Esophagus squamous epithelium (tissue), 4 donors: ENCODE results near the gene MEGF10.

Experiments
- POLR2A ChIP-seq, 4 donors: fragments of 450-650 bp; IDR thresholded peaks; one replicate each; pipeline ENCODE4 v1.6.1; 2017; ENCODE audit warnings: antibody characterized with exemption in 4 of 4, mild to moderate bottlenecking in 4 of 4, moderate library complexity in 3 of 4
- TF ChIP-seq, protein P1 (sequence below), 6 experiments: fragments of 450-650 bp in 4 of 6; fragments of 200-600 bp in 2 of 6; sonication (generic) in 2 of 6; IDR thresholded peaks; one replicate each; pipeline ENCODE4 v1.5.1; 2016 to 2019; ENCODE audit warnings: antibody characterized with exemption in 6 of 6, mild to moderate bottlenecking in 4 of 6, moderate library complexity in 4 of 6

DNA sequence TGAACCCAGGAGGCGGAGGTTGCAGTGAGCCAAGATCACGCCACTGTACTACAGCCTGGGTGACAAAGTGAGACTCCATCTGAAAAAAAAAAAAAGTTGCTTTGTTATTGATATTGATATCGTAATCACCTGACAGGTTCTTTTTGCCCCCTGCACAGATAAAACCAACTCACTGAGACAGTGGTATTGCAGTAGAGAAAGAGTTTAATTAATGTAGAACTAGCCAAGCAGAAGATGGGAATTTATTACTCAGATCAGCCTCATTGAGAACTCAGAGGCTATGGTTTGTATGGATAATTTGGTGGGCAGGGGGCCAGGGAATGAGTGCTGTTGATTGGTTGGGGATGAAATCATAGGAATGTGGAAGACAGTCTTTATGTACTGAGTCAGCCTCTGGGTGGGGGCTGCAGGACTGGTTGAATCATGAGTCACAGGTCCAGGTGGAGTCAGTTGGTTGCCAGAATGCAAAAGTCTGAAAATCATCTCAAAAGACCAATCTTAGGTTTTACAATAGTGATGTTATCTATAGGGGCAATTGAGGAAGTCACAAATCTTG is 35.8 kb upstream of the MEGF10 start:
- TF ChIP-seq, protein P1, sequence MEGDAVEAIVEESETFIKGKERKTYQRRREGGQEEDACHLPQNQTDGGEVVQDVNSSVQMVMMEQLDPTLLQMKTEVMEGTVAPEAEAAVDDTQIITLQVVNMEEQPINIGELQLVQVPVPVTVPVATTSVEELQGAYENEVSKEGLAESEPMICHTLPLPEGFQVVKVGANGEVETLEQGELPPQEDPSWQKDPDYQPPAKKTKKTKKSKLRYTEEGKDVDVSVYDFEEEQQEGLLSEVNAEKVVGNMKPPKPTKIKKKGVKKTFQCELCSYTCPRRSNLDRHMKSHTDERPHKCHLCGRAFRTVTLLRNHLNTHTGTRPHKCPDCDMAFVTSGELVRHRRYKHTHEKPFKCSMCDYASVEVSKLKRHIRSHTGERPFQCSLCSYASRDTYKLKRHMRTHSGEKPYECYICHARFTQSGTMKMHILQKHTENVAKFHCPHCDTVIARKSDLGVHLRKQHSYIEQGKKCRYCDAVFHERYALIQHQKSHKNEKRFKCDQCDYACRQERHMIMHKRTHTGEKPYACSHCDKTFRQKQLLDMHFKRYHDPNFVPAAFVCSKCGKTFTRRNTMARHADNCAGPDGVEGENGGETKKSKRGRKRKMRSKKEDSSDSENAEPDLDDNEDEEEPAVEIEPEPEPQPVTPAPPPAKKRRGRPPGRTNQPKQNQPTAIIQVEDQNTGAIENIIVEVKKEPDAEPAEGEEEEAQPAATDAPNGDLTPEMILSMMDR (IDR thresholded peaks at IDR 0.05): no peak
- no peak for TF ChIP-seq POLR2A (IDR thresholded peaks at IDR 0.05)
